Breast epithelium (tissue), 4 donors: ENCODE data around the gene SUMO2. TPM values are rescaled to one million over a fixed set of nuclear protein-coding genes. Genes with fewer than 3 reads are reported as not detected.
"Not testable (repeated sequence)": the region's sequence is repeated elsewhere in the genome, so short reads cannot be mapped to it uniquely, and the experiment has no call there.

ENCODE experiments used
- DNase-seq, 2 donors: peaks; one replicate each; pipeline ENCODE4 v3.0.0-alpha.2; 2019; ENCODE audit warnings: low spot score in 2 of 2
- H3K27ac ChIP-seq, 2 donors: fragments of 200-600 bp; sonication (generic) in 1 of 2; one replicate each; pipeline ENCODE4 v1.5.1; 2016 to 2019; ENCODE audit warnings: mild to moderate bottlenecking in 1 of 2
- H3K27me3 ChIP-seq, 2 donors: fragments of 200-600 bp; sonication (generic) in 1 of 2; one replicate each; pipeline versions ENCODE4 v1.5.1 to v1.6.0; 2017 to 2019; ENCODE audit warnings: control low read depth in 1 of 2, mild to moderate bottlenecking in 1 of 2
- H3K36me3 ChIP-seq: fragments of 200-600 bp; one replicate; pipeline ENCODE4 v1.5.1; 2019
- H3K4me1 ChIP-seq, 2 donors: fragments of 200-600 bp; sonication (generic); one replicate each; pipeline ENCODE4 v1.5.1; 2016 to 2019; ENCODE audit warnings: control low read depth in 1 of 2
- H3K4me3 ChIP-seq, 3 donors: fragments of 200-600 bp; sonication (generic); 1 replicate in 2 of 3; 2 replicates in 1 of 3; pipeline ENCODE4 v1.5.1; 2016 to 2019; ENCODE audit warnings: mild to moderate bottlenecking in 3 of 3, moderate library complexity in 2 of 3
- H3K9me3 ChIP-seq, 2 donors: fragments of 200-600 bp; sonication (generic) in 1 of 2; one replicate each; pipeline ENCODE4 v1.5.1; 2016 to 2019; ENCODE audit warnings: control low read depth in 1 of 2
- POLR2A ChIP-seq: fragments of 450-650 bp; IDR thresholded peaks from one replicate; pipeline ENCODE4 v1.6.1; 2016; ENCODE audit warnings: antibody characterized with exemption, mild to moderate bottlenecking, moderate library complexity
- POLR2AphosphoS5 ChIP-seq, 3 donors: sonication (generic); formaldehyde crosslinking; IDR thresholded peaks; one replicate each; pipeline ENCODE4 v1.6.1; 2017; ENCODE audit warnings: antibody characterized with exemption in 3 of 3
- intact Hi-C: fragments of 100-400 bp; cut with DNase I; formaldehyde crosslinking; loops from one replicate; pipeline ENCODE4 v1.15.1; 2023; ENCODE audit warnings: low total_unique reads
- total RNA-seq, 3 donors: library from RNA; depleted of rRNA; stranded (reverse); fragments of >200 nt; gene quantifications; one replicate each; pipeline ENCODE4 v1.1.0, GENCODE V29; 2016
- TF ChIP-seq, protein P1 (sequence below), 3 donors: fragments of 450-650 bp; IDR thresholded peaks; one replicate each; pipeline ENCODE4 v1.5.1; 2016 to 2017; ENCODE audit warnings: antibody characterized with exemption in 3 of 3, mild to moderate bottlenecking in 3 of 3, moderate library complexity in 3 of 3

The SUMO2 gene
- total RNA-seq, 3 donors from 2014 or later = 68.8 to 78.6 (median 74.6) TPM

DNA sequence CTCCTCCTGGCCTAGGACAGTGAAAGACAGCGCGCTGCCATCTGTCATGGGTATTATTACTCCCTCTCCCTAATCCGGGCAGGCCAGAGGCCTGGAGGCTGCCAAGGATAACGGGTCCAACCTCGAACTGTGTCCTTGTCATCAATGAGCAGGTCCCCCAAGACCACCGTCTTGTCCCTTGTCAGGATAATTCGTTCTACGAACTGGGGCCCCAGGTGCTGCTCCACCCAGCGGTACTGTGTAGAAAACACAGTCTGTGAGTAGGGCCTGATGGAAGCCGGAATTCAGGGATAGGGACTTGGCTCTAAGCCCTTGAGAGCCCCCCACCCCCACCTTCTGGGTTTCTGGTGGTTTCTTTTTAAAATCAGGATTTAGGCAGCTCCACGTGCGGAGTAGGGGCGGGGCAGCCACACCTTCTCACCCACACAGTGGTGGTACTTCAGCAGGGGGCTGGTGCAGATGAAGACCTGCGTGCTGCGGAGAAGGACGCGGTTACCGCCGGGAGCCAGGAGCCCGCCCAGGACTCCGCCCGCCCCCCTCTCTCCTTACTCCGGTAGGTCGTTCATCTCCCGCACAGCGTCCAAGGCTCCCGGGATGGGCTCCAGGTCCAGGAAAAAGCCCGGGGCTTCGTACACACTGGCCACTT is 52.0 kb downstream of the SUMO2 start:
- DNase-seq = no peak
- H3K4me3 ChIP-seq = peak overlapping the region; percentile 72 to 88 (median 81)
- peak overlapping the region; percentile 84 to 85 for H3K27ac ChIP-seq
- no peaks in the 10 kb centered on the region for H3K9me3 ChIP-seq
- no peaks in the 10 kb centered on the region for H3K4me1 ChIP-seq
- intact Hi-C loops = no loop called here
- TF ChIP-seq, protein P1, sequence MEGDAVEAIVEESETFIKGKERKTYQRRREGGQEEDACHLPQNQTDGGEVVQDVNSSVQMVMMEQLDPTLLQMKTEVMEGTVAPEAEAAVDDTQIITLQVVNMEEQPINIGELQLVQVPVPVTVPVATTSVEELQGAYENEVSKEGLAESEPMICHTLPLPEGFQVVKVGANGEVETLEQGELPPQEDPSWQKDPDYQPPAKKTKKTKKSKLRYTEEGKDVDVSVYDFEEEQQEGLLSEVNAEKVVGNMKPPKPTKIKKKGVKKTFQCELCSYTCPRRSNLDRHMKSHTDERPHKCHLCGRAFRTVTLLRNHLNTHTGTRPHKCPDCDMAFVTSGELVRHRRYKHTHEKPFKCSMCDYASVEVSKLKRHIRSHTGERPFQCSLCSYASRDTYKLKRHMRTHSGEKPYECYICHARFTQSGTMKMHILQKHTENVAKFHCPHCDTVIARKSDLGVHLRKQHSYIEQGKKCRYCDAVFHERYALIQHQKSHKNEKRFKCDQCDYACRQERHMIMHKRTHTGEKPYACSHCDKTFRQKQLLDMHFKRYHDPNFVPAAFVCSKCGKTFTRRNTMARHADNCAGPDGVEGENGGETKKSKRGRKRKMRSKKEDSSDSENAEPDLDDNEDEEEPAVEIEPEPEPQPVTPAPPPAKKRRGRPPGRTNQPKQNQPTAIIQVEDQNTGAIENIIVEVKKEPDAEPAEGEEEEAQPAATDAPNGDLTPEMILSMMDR (IDR thresholded peaks at IDR 0.05) = peak in 2 of 3 donors; percentile 23 to 33
- no peak for TF ChIP-seq POLR2AphosphoS5 (IDR thresholded peaks at IDR 0.05)
- H3K27me3 ChIP-seq = no peaks in the 10 kb centered on the region
- H3K36me3 ChIP-seq = no peaks in the 10 kb centered on the region

DNA sequence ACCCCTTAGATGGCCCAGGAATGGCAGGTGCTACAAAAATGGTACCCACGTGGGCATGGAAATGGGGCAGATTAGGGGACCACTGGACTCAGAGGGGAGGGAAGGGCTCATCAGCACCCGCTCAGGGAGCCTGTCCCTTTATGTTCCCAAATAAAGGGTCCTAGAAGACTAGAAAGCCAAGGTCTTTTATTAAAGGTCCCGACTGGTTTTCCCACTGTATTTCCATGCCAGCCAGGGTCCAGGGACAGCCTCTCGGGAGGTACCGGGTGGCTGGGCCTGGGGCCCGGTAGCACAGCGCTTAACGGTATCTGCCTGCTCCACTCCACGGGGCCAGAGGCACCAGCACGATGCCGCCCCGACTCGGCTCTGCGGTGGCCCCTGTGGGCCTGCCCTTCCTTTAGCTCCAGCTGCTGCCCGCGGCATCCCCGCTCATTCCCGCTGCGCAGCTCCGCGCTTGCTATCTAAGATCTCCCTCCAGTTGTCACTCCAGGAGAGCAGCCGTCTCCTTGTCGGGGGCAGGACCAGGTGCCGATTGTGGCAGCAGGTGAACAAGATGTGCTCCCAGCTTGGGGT is 52.6 kb downstream of the SUMO2 start:
- peak overlapping the region in 2 of 3 donors; percentile 81 to 88 for H3K4me3 ChIP-seq
- intact Hi-C loops = no loop called here

DNA sequence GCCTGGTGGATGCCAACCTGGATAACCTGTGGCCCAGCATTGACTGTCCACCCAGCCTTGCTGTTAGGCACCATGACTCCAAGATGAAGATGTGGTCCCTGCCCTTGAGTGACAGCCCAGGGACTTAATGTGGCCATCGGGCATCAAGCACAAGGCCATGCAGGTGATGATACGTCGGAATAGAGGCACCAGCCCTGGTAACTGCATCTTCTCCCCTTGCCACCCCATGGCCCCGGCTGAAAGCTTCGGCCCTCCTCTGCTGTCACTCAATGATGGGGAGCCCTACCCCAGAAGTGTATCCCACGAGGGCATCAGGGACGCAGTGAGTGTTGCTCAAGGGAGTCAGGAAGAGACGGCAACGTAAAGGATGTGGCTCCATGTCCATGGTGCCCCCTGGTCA is 53.2 kb downstream of the SUMO2 start:
- Histone ChIP-seq H3K9me3 (no peaks in the 10 kb centered on the region), H3K27ac (no peak overlapping the region), H3K27me3 (no peaks in the 10 kb centered on the region), H3K4me1 (no peaks in the 10 kb centered on the region), H3K36me3 (no peaks in the 10 kb centered on the region), H3K4me3 (no peak overlapping the region)
- TF ChIP-seq POLR2A (no peak), POLR2AphosphoS5 (IDR thresholded peaks at IDR 0.05) (no peak)
- TF ChIP-seq, protein P1 (IDR thresholded peaks at IDR 0.05) = no peak
- intact Hi-C loops = no loop called here
- no peak for DNase-seq

More for the DNA sequence above, 52.6 kb downstream of the SUMO2 start:
- TF ChIP-seq, protein P1 (IDR thresholded peaks at IDR 0.05) = no peak
- DNase-seq = no peak
- Histone ChIP-seq H3K9me3 (no peaks in the 10 kb centered on the region), H3K36me3 (no peaks in the 10 kb centered on the region), H3K4me1 (no peaks in the 10 kb centered on the region), H3K27ac (peak overlapping the region; percentile 84 to 85), H3K27me3 (no peaks in the 10 kb centered on the region)

DNA sequence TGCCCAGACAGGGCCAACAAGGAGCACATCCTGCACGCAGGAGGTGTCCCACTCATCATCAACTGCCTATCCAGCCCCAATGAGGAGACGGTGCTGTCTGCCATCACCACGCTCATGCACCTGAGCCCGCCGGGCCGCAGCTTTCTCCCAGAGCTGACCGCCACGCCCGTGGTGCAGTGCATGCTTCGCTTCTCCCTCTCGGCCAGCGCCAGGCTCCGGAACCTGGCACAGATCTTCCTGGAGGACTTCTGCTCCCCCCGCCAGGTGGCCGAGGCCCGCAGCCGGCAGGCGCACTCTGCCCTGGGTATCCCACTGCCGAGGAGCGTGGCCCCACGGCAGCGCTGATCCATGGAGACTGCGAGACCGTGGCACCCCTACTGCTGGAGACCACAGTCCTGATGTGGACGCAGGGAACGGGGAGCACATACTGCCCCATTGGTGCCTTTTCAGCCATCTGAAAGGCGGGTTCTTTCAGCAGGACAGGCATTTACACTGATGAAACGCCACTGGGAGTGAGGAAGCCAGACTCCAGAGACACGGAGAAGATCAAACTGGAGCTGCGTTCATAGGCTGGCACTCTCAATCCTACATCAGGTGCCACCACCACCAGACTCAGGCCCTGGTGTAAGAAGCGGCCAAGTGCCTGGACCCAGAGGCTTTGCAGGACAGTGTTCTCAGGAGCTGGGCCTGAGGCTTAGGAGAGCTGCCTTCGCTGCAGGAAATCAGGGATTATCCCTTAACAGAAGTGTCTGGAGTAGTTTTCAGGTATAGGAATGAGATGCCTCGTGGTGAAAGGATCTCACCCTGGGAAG is 53.9 kb downstream of the SUMO2 start:
- intact Hi-C loops = no loop called here
- Histone ChIP-seq H3K4me1 (no peaks in the 10 kb centered on the region), H3K36me3 (no peaks in the 10 kb centered on the region), H3K27ac (no peak overlapping the region), H3K9me3 (no peaks in the 10 kb centered on the region), H3K27me3 (no peaks in the 10 kb centered on the region), H3K4me3 (no peak overlapping the region)
- no peak for TF ChIP-seq POLR2AphosphoS5 (IDR thresholded peaks at IDR 0.05)
- no peak for TF ChIP-seq POLR2A
- TF ChIP-seq, protein P1 (IDR thresholded peaks at IDR 0.05) = no peak
- DNase-seq = no peak

DNA sequence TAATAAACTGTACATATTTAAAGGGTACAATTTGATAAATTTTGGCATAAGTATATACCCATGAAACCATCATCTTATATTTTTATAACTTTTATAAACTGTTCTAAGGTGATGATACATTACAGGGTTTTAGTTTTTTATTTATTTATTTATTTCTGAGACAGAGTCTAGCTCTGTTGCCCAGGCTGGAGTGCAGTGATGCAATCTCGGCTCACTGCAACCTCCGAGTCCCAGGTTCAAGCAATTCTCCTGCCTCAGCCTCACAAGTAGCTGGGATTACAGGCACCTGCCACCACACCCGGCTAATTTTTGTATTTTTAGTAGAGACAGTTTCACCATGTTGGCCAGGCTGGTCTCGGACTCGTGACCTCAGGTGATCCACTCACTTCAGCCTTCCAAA is 54.8 kb downstream of the SUMO2 start:
- intact Hi-C loops, H3K27ac ChIP-seq, H3K9me3 ChIP-seq, H3K4me1 ChIP-seq, H3K36me3 ChIP-seq, DNase-seq, H3K4me3 ChIP-seq, H3K27me3 ChIP-seq: not testable (repeated sequence)
